ENCODE data around the gene FHOD3.

The FHOD3 gene

GRCh38 chr18:36365836-36366775 is 68.6 kb downstream of the FHOD3 start:
- DNase-seq (ENCODE audit: low read depth), result no peak
- TF ChIP-seq CTCF (IDR thresholded peaks at IDR 0.05; ENCODE audit: control insufficient read depth, extremely low read depth, insufficient read depth), result no peak
- no peak overlapping the region for H3K4me3 ChIP-seq (ENCODE audit: low read depth, low read length)

- H3K4me3 ChIP-seq (ENCODE audit: low read depth, low read length), result no peak overlapping the region
- TF ChIP-seq CTCF (IDR thresholded peaks at IDR 0.05; ENCODE audit: control insufficient read depth, extremely low read depth, insufficient read depth), result no peak
- no peak for DNase-seq (ENCODE audit: low read depth)
These were observed 69.7 kb downstream of the FHOD3 start for GRCh38 chr18:36366994-36367839.

- DNase-seq (ENCODE audit: low read depth), result no peak
- no peak overlapping the region for H3K4me3 ChIP-seq (ENCODE audit: low read depth, low read length)
- TF ChIP-seq CTCF (IDR thresholded peaks at IDR 0.05; ENCODE audit: control insufficient read depth, extremely low read depth, insufficient read depth), result no peak
These were observed 71.4 kb downstream of the FHOD3 start for GRCh38 chr18:36368889-36369288.

- no peak overlapping the region for H3K4me3 ChIP-seq (ENCODE audit: low read depth, low read length)
- DNase-seq (ENCODE audit: low read depth), result no peak
- no peak for TF ChIP-seq CTCF (IDR thresholded peaks at IDR 0.05; ENCODE audit: control insufficient read depth, extremely low read depth, insufficient read depth)
These were observed 75.4 kb downstream of the FHOD3 start for GRCh38 chr18:36372903-36373311.

GRCh38 chr18:36374262-36374661 is 76.7 kb downstream of the FHOD3 start:
- DNase-seq (ENCODE audit: low read depth), result no peak
- H3K4me3 ChIP-seq (ENCODE audit: low read depth, low read length), result no peak overlapping the region
- TF ChIP-seq CTCF (IDR thresholded peaks at IDR 0.05; ENCODE audit: control insufficient read depth, extremely low read depth, insufficient read depth), result no peak

GRCh38 chr18:36375118-36375517 is 77.6 kb downstream of the FHOD3 start:
- TF ChIP-seq CTCF (IDR thresholded peaks at IDR 0.05; ENCODE audit: control insufficient read depth, extremely low read depth, insufficient read depth), result no peak
- no peak for DNase-seq (ENCODE audit: low read depth)
- H3K4me3 ChIP-seq (ENCODE audit: low read depth, low read length), result no peak overlapping the region

All from LNCaP clone FGC (cell line).